GM12891 (cell line): ENCODE measurements around the gene RALGPS1.

Source experiments
- POLR2A ChIP-seq: IDR thresholded peaks from 2 replicates; pipeline ENCODE4 v1.6.1; 2011; ENCODE audit warnings: low read depth, low read length, control low read depth
- POLR2AphosphoS5 ChIP-seq: IDR thresholded peaks from 2 replicates; pipeline ENCODE4 v1.6.1; 2011; ENCODE audit warnings: low read depth, low read length, control low read depth

DNA sequence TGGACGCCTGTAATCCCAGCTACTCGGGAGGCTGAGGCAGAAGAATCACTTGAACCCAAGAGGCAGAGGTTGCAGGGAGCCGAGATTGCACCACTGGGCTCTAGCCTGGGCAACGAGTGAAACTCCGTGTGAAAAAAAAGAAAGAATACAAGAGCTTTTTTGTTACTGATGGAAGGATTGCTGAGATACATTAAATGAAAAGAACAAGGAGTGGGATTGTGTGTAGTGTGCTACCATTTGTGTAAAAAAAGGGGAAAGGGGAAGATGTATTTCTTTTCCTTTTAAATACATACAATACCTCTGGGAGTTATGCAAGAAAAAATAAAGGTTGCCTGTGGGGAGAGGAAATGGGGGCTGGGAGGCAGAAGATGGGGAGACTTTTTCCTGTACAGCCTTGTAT is 335.3 kb downstream of the RALGPS1 start:
- no peak for TF ChIP-seq POLR2AphosphoS5
- no peak for TF ChIP-seq POLR2A
